Activated CD4-positive, alpha-beta T cell treated with anti-CD3 and anti-CD28 coated beads for 48 hours (primary cell): ENCODE data around the gene AMZ1.

Source experiments
- DNase-seq: peaks from one replicate; pipeline ENCODE4 v3.0.0-alpha.2; 2020

AMZ1 gene

GRCh38 chr7:2651847-2652735, 35.9 kb upstream of the AMZ1 start:
- no peak for DNase-seq

- no peak for DNase-seq
Measured at GRCh38 chr7:2652736-2653060, 35.3 kb upstream of the AMZ1 start.

- no peak for DNase-seq
Measured at GRCh38 chr7:2654059-2654458, 33.9 kb upstream of the AMZ1 start.

GRCh38 chr7:2655870-2656614, 32.0 kb upstream of the AMZ1 start:
- no peak for DNase-seq

GRCh38 chr7:2657208-2657607, 30.8 kb upstream of the AMZ1 start:
- DNase-seq, result no peak

- DNase-seq, result no peak
Measured at GRCh38 chr7:2657920-2658671, 29.9 kb upstream of the AMZ1 start.

GRCh38 chr7:2658941-2659340, 29.1 kb upstream of the AMZ1 start:
- DNase-seq, result no peak

GRCh38 chr7:2659556-2660358, 28.2 kb upstream of the AMZ1 start:
- no peak for DNase-seq

GRCh38 chr7:2660359-2661095, 27.5 kb upstream of the AMZ1 start:
- DNase-seq, result no peak

GRCh38 chr7:2661096-2661449, 26.9 kb upstream of the AMZ1 start:
- DNase-seq, result no peak

- DNase-seq, result no peak
Measured at GRCh38 chr7:2661602-2662272, 26.3 kb upstream of the AMZ1 start.

GRCh38 chr7:2662273-2663120, 25.5 kb upstream of the AMZ1 start:
- no peak for DNase-seq

GRCh38 chr7:2663121-2663886, 24.7 kb upstream of the AMZ1 start:
- DNase-seq, result no peak

GRCh38 chr7:2663960-2664359, 24.0 kb upstream of the AMZ1 start:
- no peak for DNase-seq

GRCh38 chr7:2665359-2665791, 22.6 kb upstream of the AMZ1 start:
- no peak for DNase-seq

GRCh38 chr7:2666155-2666554, 21.8 kb upstream of the AMZ1 start:
- no peak for DNase-seq

- no peak for DNase-seq
Measured at GRCh38 chr7:2666588-2667250, 21.3 kb upstream of the AMZ1 start.

- no peak for DNase-seq
Measured at GRCh38 chr7:2667843-2668242, 20.2 kb upstream of the AMZ1 start.

- DNase-seq, result no peak
Measured at GRCh38 chr7:2668401-2668800, 19.6 kb upstream of the AMZ1 start.
